AG09319 (cell line): Measurements from ENCODE around the gene FMNL2.

Experiments used
- DNase-seq: peaks from one replicate; pipeline ENCODE4 v3.0.0-alpha.2; 2010; ENCODE audit warnings: low read depth; ENCODE audit errors: extremely low read depth
- TF ChIP-seq, protein P1 (sequence below): IDR thresholded peaks from 2 replicates; pipeline ENCODE4 v1.5.1; 2011; ENCODE audit warnings: low read depth, mild to moderate bottlenecking, inconsistent platforms, low read length, moderate library complexity

The FMNL2 gene

GRCh38 chr2:152674334-152674733 lies 339.4 kb downstream of the FMNL2 start:
- TF ChIP-seq, protein P1, sequence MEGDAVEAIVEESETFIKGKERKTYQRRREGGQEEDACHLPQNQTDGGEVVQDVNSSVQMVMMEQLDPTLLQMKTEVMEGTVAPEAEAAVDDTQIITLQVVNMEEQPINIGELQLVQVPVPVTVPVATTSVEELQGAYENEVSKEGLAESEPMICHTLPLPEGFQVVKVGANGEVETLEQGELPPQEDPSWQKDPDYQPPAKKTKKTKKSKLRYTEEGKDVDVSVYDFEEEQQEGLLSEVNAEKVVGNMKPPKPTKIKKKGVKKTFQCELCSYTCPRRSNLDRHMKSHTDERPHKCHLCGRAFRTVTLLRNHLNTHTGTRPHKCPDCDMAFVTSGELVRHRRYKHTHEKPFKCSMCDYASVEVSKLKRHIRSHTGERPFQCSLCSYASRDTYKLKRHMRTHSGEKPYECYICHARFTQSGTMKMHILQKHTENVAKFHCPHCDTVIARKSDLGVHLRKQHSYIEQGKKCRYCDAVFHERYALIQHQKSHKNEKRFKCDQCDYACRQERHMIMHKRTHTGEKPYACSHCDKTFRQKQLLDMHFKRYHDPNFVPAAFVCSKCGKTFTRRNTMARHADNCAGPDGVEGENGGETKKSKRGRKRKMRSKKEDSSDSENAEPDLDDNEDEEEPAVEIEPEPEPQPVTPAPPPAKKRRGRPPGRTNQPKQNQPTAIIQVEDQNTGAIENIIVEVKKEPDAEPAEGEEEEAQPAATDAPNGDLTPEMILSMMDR, result no peak
- DNase-seq, result no peak

DNA sequence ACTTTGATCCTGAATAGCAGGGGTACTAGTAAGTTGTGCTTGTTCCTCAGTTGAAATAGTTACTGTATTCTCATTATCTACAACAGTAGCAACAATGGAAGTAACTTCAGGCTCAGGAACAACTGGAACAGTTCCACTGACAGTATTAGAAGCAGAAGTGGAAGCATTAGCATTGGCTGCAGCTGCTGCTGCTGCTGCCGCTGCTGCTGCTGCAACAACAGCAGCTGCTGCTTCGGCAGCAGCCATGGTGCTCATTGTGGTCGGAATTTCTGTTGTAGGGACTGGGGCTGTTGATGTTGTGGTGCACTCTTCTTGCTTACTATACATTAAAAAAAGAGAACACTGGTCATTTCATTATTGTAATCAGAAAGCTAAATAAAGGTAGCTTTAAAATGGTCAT lies 341.5 kb downstream of the FMNL2 start:
- TF ChIP-seq, protein P1, result no peak
- no peak for DNase-seq

GRCh38 chr2:152678808-152679207 lies 343.8 kb downstream of the FMNL2 start:
- TF ChIP-seq, protein P1, result no peak
- DNase-seq, result no peak

- TF ChIP-seq, protein P1, result no peak
- no peak for DNase-seq
Measured at GRCh38 chr2:152682663-152683062, 347.7 kb downstream of the FMNL2 start.

GRCh38 chr2:152683400-152683799 lies 348.4 kb downstream of the FMNL2 start:
- DNase-seq, result no peak
- TF ChIP-seq, protein P1, result no peak

GRCh38 chr2:152686321-152686720 lies 351.3 kb downstream of the FMNL2 start:
- DNase-seq, result no peak
- TF ChIP-seq, protein P1, result no peak

DNA sequence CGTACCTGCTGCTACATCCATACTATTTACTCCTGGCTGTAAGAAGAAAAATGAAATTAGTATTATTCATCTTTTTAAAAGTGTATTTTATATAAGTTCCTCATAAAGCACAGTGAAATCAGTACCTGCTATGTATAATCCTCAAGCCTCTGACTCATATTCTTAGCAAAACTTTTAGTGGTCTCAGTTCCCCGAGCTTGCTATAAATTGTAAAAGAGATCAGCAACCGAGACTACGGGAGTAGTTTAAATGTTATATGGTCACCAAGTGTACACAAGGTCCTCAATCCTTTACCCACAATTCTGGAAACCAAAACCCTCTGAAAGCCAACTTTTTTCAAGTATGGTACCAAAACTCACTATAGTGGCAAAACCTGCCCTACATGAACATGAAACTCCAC lies 358.1 kb downstream of the FMNL2 start:
- TF ChIP-seq, protein P1, result no peak
- no peak for DNase-seq
